HFF-Myc (cell line): Measurements from ENCODE around the gene MAPK10.

Source experiments
- DNase-seq: peaks from one replicate; pipeline ENCODE4 v3.0.0-alpha.2; 2011; ENCODE audit warnings: low read depth; ENCODE audit errors: extremely low read depth
- H3K4me3 ChIP-seq: replicated peaks from 2 replicates; pipeline ENCODE4 v1.5.1; 2011; ENCODE audit warnings: low read depth, mild to moderate bottlenecking, control low read depth, low read length
- CTCF ChIP-seq: IDR thresholded peaks from 2 replicates; pipeline ENCODE4 v1.5.1; 2012; ENCODE audit warnings: mild to moderate bottlenecking, low read depth, low read length, control low read depth; ENCODE audit errors: missing control alignments

The MAPK10 gene

GRCh38 chr4:86019906-86020305 is 339.9 kb downstream of the MAPK10 start:
- no peak for TF ChIP-seq CTCF
- no peak for DNase-seq
- no peak overlapping the region for H3K4me3 ChIP-seq

GRCh38 chr4:86019362-86019761 is 340.5 kb downstream of the MAPK10 start:
- no peak overlapping the region for H3K4me3 ChIP-seq
- no peak for DNase-seq

GRCh38 chr4:86015412-86016350 is 344.2 kb downstream of the MAPK10 start:
- no peak for TF ChIP-seq CTCF
- H3K4me3 ChIP-seq, result no peak overlapping the region
- DNase-seq, result no peak

More at GRCh38 chr4:86019362-86019761, 340.5 kb downstream of the MAPK10 start:
- TF ChIP-seq CTCF, result no peak

GRCh38 chr4:86014599-86014998 is 345.3 kb downstream of the MAPK10 start:
- no peak for DNase-seq
- TF ChIP-seq CTCF, result no peak
- no peak overlapping the region for H3K4me3 ChIP-seq

- H3K4me3 ChIP-seq, result no peak overlapping the region
- DNase-seq, result no peak
Observed at GRCh38 chr4:86013621-86014020, 346.2 kb downstream of the MAPK10 start.

GRCh38 chr4:86011117-86011516 is 348.7 kb downstream of the MAPK10 start:
- H3K4me3 ChIP-seq, result no peak overlapping the region
- TF ChIP-seq CTCF, result no peak
- DNase-seq, result no peak

More at GRCh38 chr4:86013621-86014020, 346.2 kb downstream of the MAPK10 start:
- no peak for TF ChIP-seq CTCF
